ENCODE data around the gene HILPDA. TPM values are rescaled to one million over a fixed set of nuclear protein-coding genes. Genes with fewer than 3 reads are reported as not detected.

The HILPDA gene
- total and polyA plus RNA-seq, 9 of the 15 experiments (the other 6 are each of a cell fraction or from before 2014, with no cell fraction given): 8.3 to 71.8 (median 23.5) TPM

GRCh38 chr7:128455543-128456254 lies at the start of gene HILPDA (continued):
- TF ChIP-seq RNF219 (CRISPR knock-in tag; IDR thresholded peaks at IDR 0.05): no peak
- no peak for TF ChIP-seq TCF7L2 (IDR thresholded peaks at IDR 0.05; ENCODE audit: low read depth, low read length)
- TF ChIP-seq HDAC6 (IDR thresholded peaks at IDR 0.05; ENCODE audit: low read depth, low read length): no peak
- TF ChIP-seq STAT6 (CRISPR knock-in tag; IDR thresholded peaks at IDR 0.05): 0 out of 2 replicates have a peak, but pooled peaks have one; percentile 56
- peak in 1 of 2 experiments; percentile 88; a peak in 2 of 4 replicates for TF ChIP-seq TEAD1 (CRISPR knock-in tag; IDR thresholded peaks at IDR 0.05)
- peak; percentile 79; the same call in 1 of the 2 replicates for TF ChIP-seq MTA1 (IDR thresholded peaks at IDR 0.05; ENCODE audit: borderline replicate concordance)
- no peak for TF ChIP-seq ZBTB8A (IDR thresholded peaks at IDR 0.05; ENCODE audit: partially characterized antibody)
- peak; percentile 79 for TF ChIP-seq E2F8 (IDR thresholded peaks at IDR 0.05; ENCODE audit: low read depth, partially characterized antibody)
- no peak for TF ChIP-seq BDP1 (IDR thresholded peaks at IDR 0.05; ENCODE audit: insufficient read depth, insufficient read length)
- TF ChIP-seq JUN (IDR thresholded peaks at IDR 0.05; ENCODE audit: borderline replicate concordance, low read depth, low read length): peak; percentile 69; the same call in 1 of the 2 replicates
- no peak for TF ChIP-seq JUN (CRISPR knock-in tag; IDR thresholded peaks at IDR 0.05; ENCODE audit: borderline replicate concordance)
- no peak for TF ChIP-seq EWSR1 (IDR thresholded peaks at IDR 0.05; ENCODE audit: borderline replicate concordance, low read depth, partially characterized antibody)
- TF ChIP-seq SAFB (IDR thresholded peaks at IDR 0.05; ENCODE audit: borderline replicate concordance, low read depth, low read length): peak; percentile 68; the same call in 1 of the 2 replicates
- no peak for TF ChIP-seq TEAD2 (tag; IDR thresholded peaks at IDR 0.05)
- TF ChIP-seq NBN (IDR thresholded peaks at IDR 0.05; ENCODE audit: low read depth): no peak; the same call in 1 of the 2 replicates
- TF ChIP-seq UBTF (IDR thresholded peaks at IDR 0.05; ENCODE audit: borderline replicate concordance in 1 of 2, low read depth in 2 of 2, low read length in 2 of 2): peak; percentile 39 to 61; a peak in 2 of 4 replicates

All from K562 (cell line).